ENCODE data around the gene ACIN1.

Gene ACIN1

GRCh38 chr14:23009483-23009938 lies 85.4 kb downstream of the ACIN1 start:
- Histone ChIP-seq H3K36me3 (ENCODE audit: control insufficient read depth, insufficient read depth, low read length) (no peaks in the 10 kb centered on the region), H2BK120ac (ENCODE audit: low read depth, low read length) (no peak overlapping the region), H3K4me1 (ENCODE audit: control insufficient read depth, low read depth, low read length) (peaks cover 4% of the 10 kb centered on the region), H3K4me2 (ENCODE audit: low read length) (peak overlapping the region; percentile 39), H4K5ac (ENCODE audit: low read length) (no peak overlapping the region), H3K27me3 (ENCODE audit: insufficient read depth, low read length, poor library complexity) (no peaks in the 10 kb centered on the region), H3K18ac (ENCODE audit: low read length) (no peak overlapping the region), H2BK5ac (ENCODE audit: low read length) (no peak overlapping the region), H3K4me3 (ENCODE audit: low read length) (no peak overlapping the region), H3K56ac (ENCODE audit: low read length) (peak overlapping the region; percentile 69), H3K79me1 (ENCODE audit: low read length) (no peaks in the 10 kb centered on the region), H2AK5ac (ENCODE audit: low read length) (peak overlapping the region; percentile 11), H4K8ac (ENCODE audit: low read depth, low read length) (no peak overlapping the region), H3K9ac (ENCODE audit: low read length) (peak overlapping the region; percentile 57), H3K79me2 (ENCODE audit: control insufficient read depth, insufficient read depth, low read length) (no peaks in the 10 kb centered on the region), H3K23ac (ENCODE audit: low read length) (no peak overlapping the region), H2BK15ac (replicated peaks; ENCODE audit: low read depth) (no peak overlapping the region), H3K4ac (ENCODE audit: low read depth, low read length) (no peak overlapping the region), H3K27ac (ENCODE audit: low read depth, low read length) (no peak overlapping the region)
- no CpG with 5 or more reads among the region's 8 CpGs for WGBS (ENCODE audit: extremely low coverage, insufficient coverage, low lambda C conversion rate)
- no peak for DNase-seq

- no peaks in the 10 kb centered on the region for H3K36me3 ChIP-seq (ENCODE audit: control insufficient read depth, insufficient read depth, low read length)
- no peak overlapping the region for H3K4ac ChIP-seq (ENCODE audit: low read depth, low read length)
- no peak overlapping the region for H2BK15ac ChIP-seq (replicated peaks; ENCODE audit: low read depth)
- no peak overlapping the region for H3K9ac ChIP-seq (ENCODE audit: low read length)
- H3K56ac ChIP-seq (ENCODE audit: low read length), result no peak overlapping the region
- H3K4me1 ChIP-seq (ENCODE audit: control insufficient read depth, low read depth, low read length), result peaks cover 4% of the 10 kb centered on the region
- H2BK120ac ChIP-seq (ENCODE audit: low read depth, low read length), result no peak overlapping the region
- no peak overlapping the region for H2BK5ac ChIP-seq (ENCODE audit: low read length)
- H3K4me2 ChIP-seq (ENCODE audit: low read length), result no peak overlapping the region
- WGBS (ENCODE audit: extremely low coverage, insufficient coverage, low lambda C conversion rate), result no CpG with 5 or more reads among the region's 3 CpGs
- no peak overlapping the region for H3K27ac ChIP-seq (ENCODE audit: low read depth, low read length)
- no peak for DNase-seq
- H3K79me1 ChIP-seq (ENCODE audit: low read length), result no peaks in the 10 kb centered on the region
- H3K79me2 ChIP-seq (ENCODE audit: control insufficient read depth, insufficient read depth, low read length), result no peaks in the 10 kb centered on the region
- no peaks in the 10 kb centered on the region for H3K27me3 ChIP-seq (ENCODE audit: insufficient read depth, low read length, poor library complexity)
- H2AK5ac ChIP-seq (ENCODE audit: low read length), result no peak overlapping the region
- no peak overlapping the region for H3K23ac ChIP-seq (ENCODE audit: low read length)
- no peak overlapping the region for H3K18ac ChIP-seq (ENCODE audit: low read length)
- no peak overlapping the region for H4K5ac ChIP-seq (ENCODE audit: low read length)
- H3K4me3 ChIP-seq (ENCODE audit: low read length), result no peak overlapping the region
- no peak overlapping the region for H4K8ac ChIP-seq (ENCODE audit: low read depth, low read length)
Measured at GRCh38 chr14:23008831-23009230, 86.1 kb downstream of the ACIN1 start.

All from mesendoderm (in vitro differentiated cells).